Gastrocnemius medialis (tissue), 4 donors: ENCODE results near the gene ASB15. TPM values are rescaled to one million over a fixed set of nuclear protein-coding genes. Genes with fewer than 3 reads are reported as not detected.

Experiments
- ATAC-seq, 2 donors: fragments of 150-250 bp; one replicate each; pipeline ENCODE4 v1.9.1; 2016
- DNase-seq, 2 donors: peaks; one replicate each; pipeline ENCODE4 v3.0.0-alpha.2; 2019
- H3K27ac ChIP-seq, 4 donors: fragments of 200-600 bp; sonication (generic); 1 replicate in 1 of 4; 2 replicates in 3 of 4; pipeline ENCODE4 v1.5.1; 2016 to 2018; ENCODE audit warnings: mild to moderate bottlenecking in 2 of 4, moderate library complexity in 1 of 4
- H3K27me3 ChIP-seq, 3 donors: fragments of 200-600 bp; sonication (generic) in 2 of 3; 1 replicate in 1 of 3; 2 replicates in 2 of 3; pipeline versions ENCODE4 v1.5.1 to v1.6.0; 2016 to 2019; ENCODE audit warnings: mild to moderate bottlenecking in 1 of 3, moderate library complexity in 1 of 3
- H3K36me3 ChIP-seq, 2 donors: fragments of 200-600 bp; sonication (generic) in 1 of 2; one replicate each; pipeline ENCODE4 v1.5.1; 2017 to 2018
- H3K4me1 ChIP-seq, 2 donors: fragments of 200-600 bp; sonication (generic) in 1 of 2; one replicate each; pipeline ENCODE4 v1.5.1; 2016 to 2017; ENCODE audit warnings: mild to moderate bottlenecking in 2 of 2
- H3K4me3 ChIP-seq, 4 donors: fragments of 200-600 bp; sonication (generic) in 3 of 4; 1 replicate in 1 of 4; 2 replicates in 3 of 4; pipeline ENCODE4 v1.5.1; 2016 to 2019; ENCODE audit warnings: mild to moderate bottlenecking in 2 of 4
- H3K9me3 ChIP-seq, 3 donors: fragments of 200-600 bp; sonication (generic) in 2 of 3; 1 replicate in 1 of 3; 2 replicates in 2 of 3; pipeline ENCODE4 v1.5.1; 2016 to 2019
- POLR2A ChIP-seq, 2 donors: fragments of 450-650 bp; IDR thresholded peaks; one replicate each; pipeline ENCODE4 v1.6.1; 2017; ENCODE audit warnings: antibody characterized with exemption in 2 of 2, mild to moderate bottlenecking in 2 of 2, moderate library complexity in 2 of 2
- in situ Hi-C, 4 donors: fragments of 200-750 bp; cut with MboI; loops; one replicate each; pipeline versions ENCODE4 v1.15.0 to v1.8.0; 2017; ENCODE audit warnings: low sequenced_read_pairs in 4 of 4
- intact Hi-C: fragments of 100-400 bp; cut with DNase I; formaldehyde crosslinking; loops from one replicate; pipeline ENCODE4 v1.15.1; 2023; ENCODE audit warnings: low total_unique reads
- total RNA-seq, 4 donors: library from RNA; depleted of rRNA; stranded (reverse); fragments of >200 nt; gene quantifications; one replicate each; pipeline versions ENCODE4 v1.1.0 to v1.2.3, GENCODE V29; 2016
- TF ChIP-seq, protein P1 (sequence below), 5 experiments: fragments of 450-650 bp in 3 of 5; fragments of 200-600 bp in 2 of 5; sonication (generic) in 2 of 5; IDR thresholded peaks in 4 of 5; conservative IDR thresholded peaks in 1 of 5; 1 replicate in 4 of 5; 2 replicates in 1 of 5; pipeline ENCODE4 v1.5.1; 2016 to 2019; ENCODE audit warnings: antibody characterized with exemption in 5 of 5, mild to moderate bottlenecking in 3 of 5, moderate library complexity in 3 of 5

The ASB15 gene
- total RNA-seq, 4 donors from 2014 or later, result 5.3 to 26.0 (median 10.4) TPM

GRCh38 chr7:123649964-123650363, 48.3 kb downstream of the ASB15 start:
- H3K4me1 ChIP-seq, result peaks cover 55 to 58% of the 10 kb centered on the region in 2 donors
- H3K4me3 ChIP-seq, result no peak overlapping the region
- TF ChIP-seq POLR2A (IDR thresholded peaks at IDR 0.05), result no peak
- TF ChIP-seq, protein P1, sequence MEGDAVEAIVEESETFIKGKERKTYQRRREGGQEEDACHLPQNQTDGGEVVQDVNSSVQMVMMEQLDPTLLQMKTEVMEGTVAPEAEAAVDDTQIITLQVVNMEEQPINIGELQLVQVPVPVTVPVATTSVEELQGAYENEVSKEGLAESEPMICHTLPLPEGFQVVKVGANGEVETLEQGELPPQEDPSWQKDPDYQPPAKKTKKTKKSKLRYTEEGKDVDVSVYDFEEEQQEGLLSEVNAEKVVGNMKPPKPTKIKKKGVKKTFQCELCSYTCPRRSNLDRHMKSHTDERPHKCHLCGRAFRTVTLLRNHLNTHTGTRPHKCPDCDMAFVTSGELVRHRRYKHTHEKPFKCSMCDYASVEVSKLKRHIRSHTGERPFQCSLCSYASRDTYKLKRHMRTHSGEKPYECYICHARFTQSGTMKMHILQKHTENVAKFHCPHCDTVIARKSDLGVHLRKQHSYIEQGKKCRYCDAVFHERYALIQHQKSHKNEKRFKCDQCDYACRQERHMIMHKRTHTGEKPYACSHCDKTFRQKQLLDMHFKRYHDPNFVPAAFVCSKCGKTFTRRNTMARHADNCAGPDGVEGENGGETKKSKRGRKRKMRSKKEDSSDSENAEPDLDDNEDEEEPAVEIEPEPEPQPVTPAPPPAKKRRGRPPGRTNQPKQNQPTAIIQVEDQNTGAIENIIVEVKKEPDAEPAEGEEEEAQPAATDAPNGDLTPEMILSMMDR (IDR thresholded peaks at IDR 0.05 in 4 of 5, conservative IDR thresholded peaks at IDR 0.05 in 1 of 5), result no peak
- peak overlapping the region; percentile 78 to 96 (median 87) for H3K27ac ChIP-seq
- H3K27me3 ChIP-seq, result no peaks in the 10 kb centered on the region
- in situ Hi-C loops (no loop called here), intact Hi-C loops (no loop called here)
- H3K36me3 ChIP-seq, result no peaks in the 10 kb centered on the region
- no peaks in the 10 kb centered on the region for H3K9me3 ChIP-seq
- DNase-seq, result no peak
- ATAC-seq, result peak in 1 of 2 donors; percentile 45

GRCh38 chr7:123650595-123650994, 49.0 kb downstream of the ASB15 start:
- peak; percentile 26 to 27 for ATAC-seq
- intact Hi-C loops, result no loop called here

DNA sequence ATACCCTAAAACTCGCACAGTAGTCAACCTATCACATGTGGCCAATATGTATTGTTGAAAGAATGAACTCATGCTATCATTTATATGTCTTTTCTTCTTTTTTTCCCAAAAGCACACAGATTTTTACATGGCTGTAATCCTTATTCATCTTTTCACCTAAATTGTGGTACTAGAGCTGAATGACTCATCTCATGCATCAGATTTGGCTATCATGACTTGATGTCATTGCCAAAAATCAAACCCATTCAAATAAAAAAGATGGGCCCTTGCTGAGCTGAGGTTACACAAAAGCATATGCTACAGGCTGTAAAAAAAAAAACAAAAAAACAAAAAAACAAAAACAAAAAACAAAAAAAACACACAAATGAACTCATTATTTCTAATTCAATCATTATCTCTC, 50.8 kb downstream of the ASB15 start:
- in situ Hi-C loops, result no loop called here
- no peak for DNase-seq
- Histone ChIP-seq H3K27me3 (no peaks in the 10 kb centered on the region), H3K36me3 (no peaks in the 10 kb centered on the region), H3K27ac (peak overlapping the region; percentile 78 to 96 (median 87)), H3K9me3 (no peaks in the 10 kb centered on the region), H3K4me1 (peaks cover 33 to 42% of the 10 kb centered on the region in 2 donors), H3K4me3 (no peak overlapping the region)
- intact Hi-C loops, result no loop called here
- no peak for TF ChIP-seq POLR2A (IDR thresholded peaks at IDR 0.05)
- TF ChIP-seq, protein P1 (IDR thresholded peaks at IDR 0.05 in 4 of 5, conservative IDR thresholded peaks at IDR 0.05 in 1 of 5), result no peak
- ATAC-seq, result no peak

More at GRCh38 chr7:123650595-123650994, 49.0 kb downstream of the ASB15 start:
- Histone ChIP-seq H3K27ac (peak overlapping the region; percentile 78 to 96 (median 87)), H3K4me1 (peaks cover 51 to 54% of the 10 kb centered on the region in 2 donors), H3K36me3 (no peaks in the 10 kb centered on the region), H3K27me3 (no peaks in the 10 kb centered on the region), H3K9me3 (no peaks in the 10 kb centered on the region), H3K4me3 (no peak overlapping the region)
- DNase-seq, result no peak
- TF ChIP-seq POLR2A (IDR thresholded peaks at IDR 0.05), result no peak
- TF ChIP-seq, protein P1 (IDR thresholded peaks at IDR 0.05 in 4 of 5, conservative IDR thresholded peaks at IDR 0.05 in 1 of 5), result no peak
- in situ Hi-C loops, result no loop called here

DNA sequence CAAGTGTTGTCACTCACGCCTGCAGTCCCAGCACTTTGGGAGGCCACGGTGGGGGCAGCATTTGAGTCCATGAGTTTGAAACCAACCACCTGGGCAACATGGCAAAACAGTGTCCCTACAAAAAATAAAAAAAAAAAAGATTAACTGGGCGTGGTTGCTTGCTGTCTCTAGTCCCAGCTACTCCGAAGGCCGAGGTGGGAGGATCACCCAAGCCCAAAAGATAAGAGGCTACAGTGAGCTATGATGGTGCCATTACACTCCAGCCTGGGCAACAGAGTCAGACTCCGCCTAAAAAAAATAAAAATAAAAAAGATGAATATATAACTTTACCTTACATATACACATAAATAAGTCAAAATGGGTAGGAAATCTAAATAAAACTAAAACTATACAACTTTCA, 51.5 kb downstream of the ASB15 start:
- Histone ChIP-seq H3K4me3 (no peak overlapping the region), H3K27me3 (no peaks in the 10 kb centered on the region), H3K4me1 (peaks cover 30 to 46% of the 10 kb centered on the region in 2 donors), H3K36me3 (no peaks in the 10 kb centered on the region), H3K9me3 (no peaks in the 10 kb centered on the region), H3K27ac (peak overlapping the region; percentile 41 to 96 (median 87))
- DNase-seq, result no peak
- intact Hi-C loops (no loop called here), in situ Hi-C loops (no loop called here)
- no peak for ATAC-seq
- TF ChIP-seq, protein P1 (IDR thresholded peaks at IDR 0.05 in 4 of 5, conservative IDR thresholded peaks at IDR 0.05 in 1 of 5), result no peak
- TF ChIP-seq POLR2A (IDR thresholded peaks at IDR 0.05), result no peak

DNA sequence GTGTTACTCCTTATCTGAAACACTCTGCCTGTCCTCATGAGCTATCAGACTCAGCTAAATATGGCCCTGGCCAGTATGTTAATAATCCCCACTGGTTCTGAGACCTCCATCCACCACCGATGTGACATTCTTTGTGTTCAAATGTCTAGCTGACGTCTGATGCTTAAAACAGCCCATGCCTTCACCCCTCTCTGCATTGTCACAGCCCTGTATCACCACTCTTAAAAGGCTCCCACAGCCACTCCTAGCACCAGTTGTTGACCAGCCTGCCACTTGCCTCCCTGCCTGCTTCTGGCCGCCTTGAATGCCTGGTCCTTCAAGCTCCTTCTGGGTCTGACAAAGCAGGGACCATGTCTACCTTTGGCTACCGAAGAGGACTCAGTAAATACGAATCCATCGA, 54.0 kb downstream of the ASB15 start, which contains the start of gene LMOD2:
TSS of gene LMOD2 (plus strand) at position 253 of the 400 bp plus-strand sequence. CDS start at position 351, 98 bp downstream.
- peak; percentile 86 to 95 for TF ChIP-seq POLR2A (IDR thresholded peaks at IDR 0.05)
- TF ChIP-seq, protein P1 (IDR thresholded peaks at IDR 0.05 in 4 of 5, conservative IDR thresholded peaks at IDR 0.05 in 1 of 5), result no peak
- in situ Hi-C loops, result no loop called here
- Histone ChIP-seq H3K4me1 (peaks cover 31 to 54% of the 10 kb centered on the region in 2 donors), H3K27me3 (no peaks in the 10 kb centered on the region), H3K36me3 (no peaks in the 10 kb centered on the region), H3K4me3 (peak within 1 kb of the TSS; percentile 58 to 73 (median 71)), H3K27ac (peak within 1 kb of the TSS; percentile 88 to 96 (median 96)), H3K9me3 (no peaks in the 10 kb centered on the region)
- ATAC-seq (peak; percentile 68 to 81), DNase-seq (peak; percentile 78 to 92)
- intact Hi-C loops, result loop anchor here (2.0 to 5.0 kb wide), 3 partner anchors 13 to 92 kb away; partner anchors contain the start of genes ASB15 and WASL
